ENCODE measurements around the gene ZNF350. TPM values are rescaled to one million over a fixed set of nuclear protein-coding genes. Genes with fewer than 3 reads are reported as not detected.

The ZNF350 gene
- polyA plus RNA-seq, 1 of the 3 experiments (the other 2 are of a cell fraction), result 3.4 TPM

GRCh38 chr19:52007806-52008557, 21.3 kb upstream of the ZNF350 start, which contains the start of gene ZNF615:
TSS of gene ZNF615 (minus strand) at chr19:52008211. CDS start at chr19:52003711, 4,500 bp downstream.
- Histone ChIP-seq H3K27ac (ENCODE audit: low read depth in 2 of 2, low read length in 1 of 2) (peak within 1 kb of the TSS; percentile 49 to 82; a peak in 3 of 4 replicates), H3K4me3 (ENCODE audit: low read depth in 2 of 2, low read length in 1 of 2) (peak within 1 kb of the TSS; percentile 76 to 84), H3K79me2 (ENCODE audit: insufficient read depth) (peaks cover 26% of the 10 kb centered on the region; the same call in 1 of the 2 replicates), H3K9me3 (peaks cover 10% of the 10 kb centered on the region; the same call in 1 of the 2 replicates), H3K36me3 (replicated peaks in 1 of 2; ENCODE audit: control insufficient read depth in 1 of 2, insufficient read depth in 2 of 2, low read length in 1 of 2) (peaks cover 3 to 13% of the 10 kb centered on the region in 2 experiments), H3K9ac (peak within 1 kb of the TSS; percentile 66), H3K9me2 (no peaks in the 10 kb centered on the region), H3F3A (replicated peaks; ENCODE audit: insufficient read depth) (no peaks in the 10 kb centered on the region), H4K20me1 (ENCODE audit: insufficient read depth) (no peaks in the 10 kb centered on the region), H3K4me2 (peak within 1 kb of the TSS; percentile 70), H2AFZ (ENCODE audit: low read depth) (peak within 1 kb of the TSS; percentile 97), H3K4me1 (ENCODE audit: control insufficient read depth in 1 of 2, insufficient read depth in 2 of 2, low read depth in 1 of 2, low read length in 1 of 2) (peaks cover 0 to 5% of the 10 kb centered on the region in 2 experiments; a peak in 1 of 4 replicates), H3K27me3 (ENCODE audit: insufficient read depth) (no peaks in the 10 kb centered on the region)
- peak; percentile 65; the same call in 1 of the 2 replicates for TF ChIP-seq NRF1 (IDR thresholded peaks at IDR 0.05; ENCODE audit: low read depth, low read length)
- TF ChIP-seq SMC3 (IDR thresholded peaks at IDR 0.05; ENCODE audit: low read depth, low read length), result no peak
- TF ChIP-seq, protein P1, sequence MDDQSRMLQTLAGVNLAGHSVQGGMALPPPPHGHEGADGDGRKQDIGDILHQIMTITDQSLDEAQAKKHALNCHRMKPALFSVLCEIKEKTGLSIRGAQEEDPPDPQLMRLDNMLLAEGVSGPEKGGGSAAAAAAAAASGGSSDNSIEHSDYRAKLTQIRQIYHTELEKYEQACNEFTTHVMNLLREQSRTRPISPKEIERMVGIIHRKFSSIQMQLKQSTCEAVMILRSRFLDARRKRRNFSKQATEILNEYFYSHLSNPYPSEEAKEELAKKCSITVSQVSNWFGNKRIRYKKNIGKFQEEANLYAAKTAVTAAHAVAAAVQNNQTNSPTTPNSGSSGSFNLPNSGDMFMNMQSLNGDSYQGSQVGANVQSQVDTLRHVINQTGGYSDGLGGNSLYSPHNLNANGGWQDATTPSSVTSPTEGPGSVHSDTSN (IDR thresholded peaks at IDR 0.05), result no peak
- TF ChIP-seq YY1 (IDR thresholded peaks at IDR 0.05; ENCODE audit: low read depth), result peak; percentile 100
- TF ChIP-seq TAF1 (IDR thresholded peaks at IDR 0.05; ENCODE audit: borderline replicate concordance, low read depth, low read length), result peak; percentile 57; the same call in 1 of the 2 replicates
- no peak for TF ChIP-seq EP300 (IDR thresholded peaks at IDR 0.05; ENCODE audit: borderline replicate concordance in 1 of 2, low read depth in 1 of 2, low read length in 1 of 2)
- TF ChIP-seq FOXM1 (IDR thresholded peaks at IDR 0.05; ENCODE audit: low read depth), result no peak
- TF ChIP-seq RAD21 (IDR thresholded peaks at IDR 0.05; ENCODE audit: low read length), result no peak
- TF ChIP-seq POLR2AphosphoS5 (IDR thresholded peaks at IDR 0.05; ENCODE audit: low read depth, low read length), result peak; percentile 36; the same call in 1 of the 2 replicates
- peak; percentile 28; the same call in 1 of the 2 replicates for TF ChIP-seq SIN3A (IDR thresholded peaks at IDR 0.05; ENCODE audit: borderline replicate concordance, low read depth, low read length)
- TF ChIP-seq MXI1 (IDR thresholded peaks at IDR 0.05; ENCODE audit: low read depth, low read length), result peak; percentile 60; the same call in 1 of the 2 replicates
- peak; percentile 51 for TF ChIP-seq CHD2 (IDR thresholded peaks at IDR 0.05; ENCODE audit: low read length, partially characterized antibody)
- ChIA-PET CTCF (interaction anchor here (1.3 kb wide), 1 partner anchor 13 kb away, joined by 3 read pairs; no protein-coding TSS in a partner anchor), POLR2A (interaction anchor here (1.5 kb wide), 1 partner anchor 20 kb away, joined by 5 read pairs; the partner anchor contains the start of gene ZNF614)
- DNase-seq, result peak; percentile 84
- 1% methylated on average over 38 of the region's 44 CpGs for WGBS (ENCODE audit: low lambda C conversion rate)

GRCh38 chr19:52007451-52007805, 20.8 kb upstream of the ZNF350 start:
- H3K27ac ChIP-seq (ENCODE audit: low read depth in 2 of 2, low read length in 1 of 2), result peak overlapping the region; percentile 21 to 82; a peak in 2 of 4 replicates
- H3F3A ChIP-seq (replicated peaks; ENCODE audit: insufficient read depth), result no peaks in the 10 kb centered on the region
- TF ChIP-seq, protein P2, sequence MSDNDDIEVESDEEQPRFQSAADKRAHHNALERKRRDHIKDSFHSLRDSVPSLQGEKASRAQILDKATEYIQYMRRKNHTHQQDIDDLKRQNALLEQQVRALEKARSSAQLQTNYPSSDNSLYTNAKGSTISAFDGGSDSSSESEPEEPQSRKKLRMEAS (IDR thresholded peaks at IDR 0.05; ENCODE audit: low read depth), result no peak
- no peak for TF ChIP-seq EP300 (IDR thresholded peaks at IDR 0.05; ENCODE audit: borderline replicate concordance in 1 of 2, low read depth in 1 of 2, low read length in 1 of 2)
- TF ChIP-seq CHD2 (IDR thresholded peaks at IDR 0.05; ENCODE audit: low read length, partially characterized antibody), result no peak
- TF ChIP-seq MEF2A (IDR thresholded peaks at IDR 0.05; ENCODE audit: borderline replicate concordance, low read depth), result no peak
- TF ChIP-seq SMC3 (IDR thresholded peaks at IDR 0.05; ENCODE audit: low read depth, low read length), result no peak
- no peak for TF ChIP-seq FOXM1 (IDR thresholded peaks at IDR 0.05; ENCODE audit: low read depth)
- TF ChIP-seq, protein P3, sequence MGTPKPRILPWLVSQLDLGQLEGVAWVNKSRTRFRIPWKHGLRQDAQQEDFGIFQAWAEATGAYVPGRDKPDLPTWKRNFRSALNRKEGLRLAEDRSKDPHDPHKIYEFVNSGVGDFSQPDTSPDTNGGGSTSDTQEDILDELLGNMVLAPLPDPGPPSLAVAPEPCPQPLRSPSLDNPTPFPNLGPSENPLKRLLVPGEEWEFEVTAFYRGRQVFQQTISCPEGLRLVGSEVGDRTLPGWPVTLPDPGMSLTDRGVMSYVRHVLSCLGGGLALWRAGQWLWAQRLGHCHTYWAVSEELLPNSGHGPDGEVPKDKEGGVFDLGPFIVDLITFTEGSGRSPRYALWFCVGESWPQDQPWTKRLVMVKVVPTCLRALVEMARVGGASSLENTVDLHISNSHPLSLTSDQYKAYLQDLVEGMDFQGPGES (IDR thresholded peaks at IDR 0.05; ENCODE audit: low read depth, low read length), result no peak
- no peak for TF ChIP-seq YY1 (IDR thresholded peaks at IDR 0.05; ENCODE audit: low read depth)
- no peak for TF ChIP-seq POLR2AphosphoS5 (IDR thresholded peaks at IDR 0.05; ENCODE audit: low read depth, low read length)
- TF ChIP-seq TAF1 (IDR thresholded peaks at IDR 0.05; ENCODE audit: borderline replicate concordance, low read depth, low read length), result no peak
- no peak for TF ChIP-seq USF1 (IDR thresholded peaks at IDR 0.05; ENCODE audit: borderline replicate concordance, low read depth)
- TF ChIP-seq ELF1 (IDR thresholded peaks at IDR 0.05), result no peak
- TF ChIP-seq NFIC (IDR thresholded peaks at IDR 0.05; ENCODE audit: borderline replicate concordance), result no peak
- H3K4me3 ChIP-seq (ENCODE audit: low read depth in 2 of 2, low read length in 1 of 2), result peak overlapping the region; percentile 76 to 84
- no peaks in the 10 kb centered on the region for H3K27me3 ChIP-seq (ENCODE audit: insufficient read depth)
- H3K4me2 ChIP-seq, result peak overlapping the region; percentile 70
- DNase-seq, result peak; percentile 38
- no peaks in the 10 kb centered on the region for H3K9me2 ChIP-seq
- peaks cover 26% of the 10 kb centered on the region; the same call in 1 of the 2 replicates for H3K79me2 ChIP-seq (ENCODE audit: insufficient read depth)
- peaks cover 3 to 16% of the 10 kb centered on the region in 2 experiments for H3K36me3 ChIP-seq (replicated peaks in 1 of 2; ENCODE audit: control insufficient read depth in 1 of 2, insufficient read depth in 2 of 2, low read length in 1 of 2)
- POLR2A ChIA-PET, result interaction anchor here (1.5 kb wide), 1 partner anchor 21 kb away, joined by 5 read pairs; the partner anchor contains the start of gene ZNF614
- WGBS (ENCODE audit: low lambda C conversion rate), result 14% methylated on average over 9 of the region's 9 CpGs
- H3K4me1 ChIP-seq (ENCODE audit: control insufficient read depth in 1 of 2, insufficient read depth in 2 of 2, low read depth in 1 of 2, low read length in 1 of 2), result peaks cover 0 to 5% of the 10 kb centered on the region in 2 experiments; a peak in 1 of 4 replicates
- H3K9ac ChIP-seq, result peak overlapping the region; percentile 66
- H3K9me3 ChIP-seq, result peaks cover 10% of the 10 kb centered on the region; the same call in 1 of the 2 replicates
- H2AFZ ChIP-seq (ENCODE audit: low read depth), result peak overlapping the region; percentile 97
- CTCF ChIA-PET, result interaction anchor here (1.3 kb wide), 1 partner anchor 13 kb away, joined by 3 read pairs; no protein-coding TSS in a partner anchor
- H4K20me1 ChIP-seq (ENCODE audit: insufficient read depth), result no peaks in the 10 kb centered on the region
